Activated T-cell treated with anti-CD3 and anti-CD28 coated beads, Interleukin-2, amount 50 U/mL, for 1 hour (primary cell): Measurements from ENCODE around the gene HMHB1.
"Not testable (repeated sequence)": the region's sequence is repeated elsewhere in the genome, so short reads cannot be mapped to it uniquely, and the experiment has no call there.

ENCODE experiments used
- DNase-seq: peaks from one replicate; pipeline ENCODE4 v3.0.0-alpha.2; 2020

Gene HMHB1

DNA sequence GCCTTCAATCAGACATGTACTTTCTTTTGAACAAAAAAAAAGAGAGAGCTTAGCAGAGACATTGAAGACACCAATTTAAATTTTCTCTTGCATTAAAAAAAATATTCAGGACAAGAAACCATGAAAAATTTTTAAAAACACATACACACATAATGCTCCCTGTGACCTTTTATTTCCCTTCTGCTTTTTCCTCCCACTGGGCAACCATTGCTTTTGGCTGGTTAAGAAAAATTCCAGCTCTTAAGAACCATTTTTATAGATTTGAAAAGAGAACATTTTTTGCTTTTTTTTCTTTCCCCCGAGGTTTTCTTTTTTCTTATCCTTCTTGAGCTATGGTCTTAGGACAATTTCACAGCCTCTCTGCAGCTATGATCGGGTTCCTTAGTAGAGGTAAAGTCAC lies 6.1 kb upstream of the HMHB1 start:
- no peak for DNase-seq

DNA sequence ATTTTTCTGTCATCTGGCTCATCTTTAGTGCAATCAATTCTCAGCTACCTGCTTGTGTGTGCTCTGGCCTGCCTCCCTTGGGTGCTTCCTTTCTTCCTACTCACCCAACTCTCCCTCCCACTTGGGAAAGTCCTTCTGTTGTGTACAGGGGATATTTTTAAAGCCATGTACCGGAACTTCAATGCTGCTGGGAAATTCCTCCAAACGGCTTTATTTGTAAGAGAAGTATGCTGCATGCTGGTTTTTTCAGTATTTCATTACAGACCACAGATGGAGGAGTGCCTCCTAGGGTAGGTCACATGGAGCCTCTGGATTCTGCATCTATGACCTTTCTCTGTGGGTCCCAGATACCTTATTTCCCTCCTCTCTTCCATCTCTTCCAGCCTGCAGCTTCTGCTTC lies 5.4 kb upstream of the HMHB1 start:
- DNase-seq = no peak

DNA sequence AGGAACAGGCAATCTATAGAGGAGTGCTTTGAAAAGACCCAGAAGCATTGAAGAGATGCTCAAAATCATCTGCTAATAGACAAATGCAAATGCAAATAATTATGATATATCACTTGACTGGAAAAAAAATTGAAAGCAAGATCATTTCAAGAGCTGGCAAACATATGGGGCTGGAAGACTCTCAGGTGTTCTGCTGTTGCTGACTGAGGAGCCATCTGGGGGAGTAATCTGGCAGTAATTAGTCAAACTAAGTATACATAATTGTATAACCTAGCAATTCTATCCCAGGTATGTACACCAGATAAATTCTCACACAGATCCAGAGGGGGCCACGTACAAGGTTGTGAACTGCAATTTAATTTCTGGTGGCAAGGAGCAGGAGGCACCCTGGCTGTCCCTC lies 4.6 kb upstream of the HMHB1 start:
- DNase-seq = no peak

DNA sequence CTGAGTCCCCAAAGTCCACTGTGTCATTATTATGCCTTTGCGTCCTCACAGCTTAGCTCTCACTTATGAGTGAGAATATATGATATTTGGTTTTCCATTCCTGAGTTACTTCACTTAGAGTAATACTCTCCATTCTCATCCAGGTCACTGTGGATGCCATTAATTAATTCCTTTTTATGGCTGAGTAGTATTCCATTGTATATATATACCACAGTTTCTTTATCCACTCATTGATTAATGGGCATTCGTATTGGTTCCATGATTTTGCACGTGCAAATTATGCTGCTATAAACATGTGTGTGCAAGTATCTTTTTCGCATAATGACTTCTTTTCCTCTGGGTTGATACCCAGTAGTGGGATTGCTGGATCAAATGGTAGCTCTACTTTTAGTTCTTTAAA lies 4.4 kb downstream of the HMHB1 start:
- not testable (repeated sequence) for DNase-seq

DNA sequence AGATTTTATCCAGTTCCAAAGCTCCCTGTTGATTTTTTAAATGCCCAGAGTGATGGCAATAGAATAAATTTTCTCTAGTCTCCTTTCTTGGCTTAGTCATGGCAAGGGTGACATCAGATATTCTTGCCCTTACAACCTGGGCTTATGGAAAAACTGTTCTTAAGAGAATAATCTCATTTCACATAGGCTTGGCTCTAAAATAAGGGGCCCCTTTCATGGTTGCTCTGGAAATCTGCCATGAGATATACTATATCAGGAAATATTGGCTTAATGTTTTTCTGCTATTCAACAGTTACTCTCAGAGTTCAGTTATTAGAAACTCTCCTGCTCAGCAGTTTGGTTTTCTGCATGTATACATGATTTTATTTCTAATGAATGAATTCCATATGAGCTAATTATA lies 7.8 kb downstream of the HMHB1 start:
- DNase-seq = no peak

GRCh38 chr5:143820451-143820850 lies 8.5 kb downstream of the HMHB1 start:
- DNase-seq = no peak

- DNase-seq = peak; percentile 85
These were observed 13.1 kb downstream of the HMHB1 start for GRCh38 chr5:143824851-143825720.

DNA sequence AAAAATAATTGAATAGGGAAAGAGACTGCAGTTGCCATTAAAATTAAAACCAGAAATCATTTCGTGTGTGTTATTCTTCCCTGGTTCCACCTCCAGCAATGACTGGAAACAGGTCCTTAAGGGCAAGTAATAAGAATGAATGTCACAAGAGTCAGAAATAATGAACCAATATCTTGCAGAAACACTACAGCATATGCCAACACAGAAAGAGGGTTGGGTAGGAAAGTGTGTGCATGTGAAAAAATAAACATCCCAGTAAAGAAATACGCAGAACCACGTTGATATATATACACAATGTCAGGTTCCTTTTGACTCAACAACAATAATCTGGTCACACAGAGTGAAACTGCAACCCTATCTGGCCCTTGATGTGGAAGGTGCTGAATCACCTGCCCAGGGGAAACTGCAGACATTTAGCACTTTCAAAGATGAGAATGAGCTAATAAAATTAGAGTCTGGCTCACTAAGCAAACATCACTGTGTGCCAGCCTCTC lies 15.0 kb downstream of the HMHB1 start:
- no peak for DNase-seq

DNA sequence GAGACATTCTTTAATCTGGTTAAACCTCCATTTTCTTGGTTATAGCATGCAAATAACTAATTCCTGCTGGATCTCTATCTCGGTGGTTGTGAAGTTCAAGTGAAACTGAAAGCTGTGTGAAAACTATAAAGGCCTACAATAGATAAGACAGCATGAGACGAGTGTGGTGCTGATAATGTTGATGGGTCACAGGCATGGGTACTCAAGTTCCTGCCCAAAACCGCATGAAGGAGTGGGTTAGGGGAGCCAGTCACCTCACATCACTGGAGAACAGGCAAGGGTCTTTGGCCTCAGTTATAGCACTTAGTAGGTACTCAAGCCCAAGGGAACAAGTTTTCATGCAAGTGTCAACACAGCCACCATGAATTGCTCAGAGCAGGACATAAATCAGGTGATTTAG lies 16.7 kb downstream of the HMHB1 start:
- no peak for DNase-seq

GRCh38 chr5:143833177-143833576 lies 21.2 kb downstream of the HMHB1 start:
- no peak for DNase-seq

GRCh38 chr5:143835251-143835650 lies 23.3 kb downstream of the HMHB1 start:
- DNase-seq = no peak

DNA sequence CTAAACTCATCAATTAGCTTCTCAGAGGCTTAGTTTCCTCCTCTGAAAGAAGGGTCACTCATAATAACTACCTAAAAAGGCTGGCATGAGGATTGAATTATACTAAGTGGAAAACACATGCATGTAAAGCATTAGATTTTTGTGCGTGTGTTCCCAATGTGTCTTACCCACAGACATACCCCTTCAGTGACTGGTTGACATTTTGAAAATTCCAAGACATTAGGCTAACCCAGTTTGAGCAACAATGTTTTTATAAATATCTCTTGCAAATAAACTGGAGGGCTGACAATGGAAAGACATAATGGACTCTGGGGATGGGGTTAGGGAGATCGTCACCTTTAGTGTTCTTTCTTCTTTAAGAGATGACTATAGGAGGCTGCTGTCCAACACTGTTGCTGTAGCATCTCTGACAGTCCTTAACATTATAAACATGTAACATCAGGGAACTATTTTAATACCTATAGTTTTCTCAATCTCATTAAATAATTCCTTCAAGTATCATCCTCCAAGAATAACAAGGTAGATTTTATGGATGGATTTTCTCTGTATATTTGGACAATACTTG lies 24.3 kb downstream of the HMHB1 start:
- DNase-seq = no peak

DNA sequence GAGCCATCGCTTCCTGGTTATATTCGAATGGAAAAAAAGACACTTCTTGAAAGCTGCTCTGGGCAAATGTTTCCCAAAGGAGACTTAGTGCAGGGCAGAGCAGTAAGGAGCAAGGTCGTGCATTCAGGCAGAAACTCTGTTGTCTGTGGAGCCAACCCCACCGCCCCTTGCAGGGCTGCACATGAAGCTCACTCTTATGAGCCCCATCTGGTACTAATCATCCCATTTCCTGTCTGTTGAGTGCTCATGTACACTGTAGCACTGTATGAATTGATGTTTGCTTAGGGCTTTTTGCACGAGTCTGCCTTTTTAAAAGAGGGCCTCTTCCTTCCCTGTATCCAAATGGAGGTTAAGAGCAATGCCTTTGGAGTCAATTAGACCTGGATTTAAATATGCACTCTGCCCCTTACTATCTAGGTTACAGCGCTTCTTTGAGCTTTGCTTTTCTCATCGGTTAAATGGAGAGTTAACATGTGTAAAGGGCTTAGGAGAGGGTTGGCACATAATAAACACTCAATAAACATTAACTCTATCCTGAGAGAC lies 25.4 kb downstream of the HMHB1 start:
- DNase-seq = no peak

- DNase-seq = no peak
These were observed 29.5 kb downstream of the HMHB1 start for GRCh38 chr5:143841446-143841845.

DNA sequence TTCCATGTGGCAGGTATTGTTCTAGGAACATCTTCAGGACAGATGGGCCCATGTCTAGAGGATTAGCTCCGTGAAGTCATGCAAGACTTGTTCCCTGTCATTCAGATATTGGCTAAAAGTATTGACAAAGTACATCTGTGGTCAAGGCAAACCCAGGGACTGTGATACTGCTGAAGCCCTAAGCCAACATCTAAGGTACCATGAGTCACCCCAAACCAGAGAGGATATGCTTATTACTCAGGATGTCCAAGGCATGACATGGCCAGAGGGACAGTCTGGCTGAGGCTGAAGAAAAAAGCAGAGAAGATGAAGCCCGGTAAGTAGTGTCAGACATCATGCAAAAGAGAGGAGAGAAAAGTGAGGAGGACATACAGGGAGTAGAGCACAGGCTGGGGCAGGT lies 31.0 kb downstream of the HMHB1 start:
- no peak for DNase-seq

DNA sequence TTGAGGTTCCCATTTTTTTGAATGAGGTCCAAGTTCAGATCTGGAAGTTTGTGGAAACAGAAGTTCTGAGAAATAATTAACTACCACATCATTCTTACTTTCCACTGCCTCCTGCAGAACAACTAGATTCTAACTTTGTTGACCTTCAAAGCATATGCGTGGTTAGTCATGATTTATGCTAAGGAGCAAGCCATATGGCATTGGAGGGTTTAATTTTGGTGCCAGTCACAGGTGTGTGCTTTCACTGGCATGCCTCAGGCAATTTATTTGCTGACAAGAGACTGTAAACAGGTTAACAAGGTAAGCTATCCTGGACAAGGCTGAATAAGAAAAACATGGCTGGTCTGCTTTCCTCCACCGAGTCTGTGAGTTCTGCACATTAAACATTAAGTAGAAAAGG lies 31.5 kb downstream of the HMHB1 start:
- no peak for DNase-seq

GRCh38 chr5:143850050-143850683 lies 38.2 kb downstream of the HMHB1 start:
- DNase-seq = no peak

DNA sequence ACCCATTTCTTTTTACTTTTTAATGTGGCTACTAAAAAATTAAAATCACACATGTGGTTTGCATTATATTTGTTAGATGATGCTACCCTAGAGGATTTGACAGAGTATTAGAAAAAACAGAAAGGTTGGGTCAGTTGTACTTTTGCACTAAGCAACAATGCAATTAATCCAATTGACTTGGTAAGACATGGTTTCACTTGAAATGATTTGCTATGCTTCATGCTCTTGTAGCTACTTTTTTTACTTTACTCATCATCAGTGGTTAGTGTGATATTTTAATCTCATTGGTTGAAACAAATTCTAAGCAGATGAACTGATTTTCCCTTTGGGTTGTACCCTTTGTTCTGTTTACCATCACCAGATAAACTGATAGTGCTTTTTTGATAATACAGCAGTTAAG lies 39.4 kb downstream of the HMHB1 start:
- DNase-seq = no peak

- DNase-seq = no peak
These were observed 48.2 kb downstream of the HMHB1 start for GRCh38 chr5:143860211-143860610.

GRCh38 chr5:143862271-143862670 lies 50.3 kb downstream of the HMHB1 start:
- no peak for DNase-seq

- no peak for DNase-seq
These were observed 53.6 kb downstream of the HMHB1 start for GRCh38 chr5:143865426-143866025.
